GM04503 (cell line): ENCODE data around the gene WLS.
"Not testable (repeated sequence)": the region's sequence is repeated elsewhere in the genome, so short reads cannot be mapped to it uniquely, and the experiment has no call there.

Experiments
- DNase-seq: peaks from one replicate; pipeline ENCODE4 v3.0.0-alpha.2; 2012; ENCODE audit warnings: low read depth

WLS gene

DNA sequence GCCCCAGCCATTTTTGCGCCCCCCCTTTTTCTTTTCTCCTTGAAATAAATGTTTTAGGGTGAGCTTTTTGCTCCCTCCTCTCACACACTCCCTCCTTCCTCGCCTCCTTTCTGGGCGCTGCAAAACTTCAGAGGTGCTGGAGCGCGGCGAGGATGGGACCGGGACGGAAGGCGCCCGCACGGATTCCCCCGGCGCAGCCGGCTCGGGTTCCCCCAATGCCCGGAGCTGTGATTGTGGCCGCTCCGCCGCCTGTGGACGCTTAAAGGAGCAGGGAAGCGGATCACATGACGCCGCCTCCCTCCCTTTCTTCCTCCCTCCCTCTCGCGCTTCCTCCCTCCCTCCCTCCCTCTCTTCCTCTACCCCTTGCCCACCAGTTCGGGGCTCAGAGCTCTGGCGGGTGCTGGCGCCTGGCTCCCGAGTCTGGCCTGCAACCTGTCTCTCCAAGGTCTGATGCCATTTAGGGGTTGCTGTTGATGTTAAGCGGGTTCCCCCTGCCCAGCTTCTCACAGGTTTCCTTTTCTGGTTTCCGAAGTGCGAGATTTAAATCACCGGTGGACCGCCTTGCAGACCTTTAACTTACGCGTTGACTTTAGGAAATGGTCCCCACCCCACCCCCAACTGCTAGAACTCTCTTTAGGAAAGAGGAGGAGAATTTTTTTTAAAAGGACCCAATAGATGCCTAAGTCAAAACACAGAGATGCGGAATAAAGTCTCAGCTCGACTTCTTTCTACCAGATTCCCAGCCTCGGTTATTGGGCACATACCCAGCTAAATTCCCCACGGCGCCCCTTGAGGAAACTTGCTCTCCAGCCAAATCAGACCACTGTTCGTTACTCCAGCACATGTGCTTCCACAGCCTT, at the start of gene WLS:
WLS (minus strand) TSS at position 235 of the 860 bp plus-strand sequence; CDS start at position 11, 224 bp downstream.
- no peak for DNase-seq

DNA sequence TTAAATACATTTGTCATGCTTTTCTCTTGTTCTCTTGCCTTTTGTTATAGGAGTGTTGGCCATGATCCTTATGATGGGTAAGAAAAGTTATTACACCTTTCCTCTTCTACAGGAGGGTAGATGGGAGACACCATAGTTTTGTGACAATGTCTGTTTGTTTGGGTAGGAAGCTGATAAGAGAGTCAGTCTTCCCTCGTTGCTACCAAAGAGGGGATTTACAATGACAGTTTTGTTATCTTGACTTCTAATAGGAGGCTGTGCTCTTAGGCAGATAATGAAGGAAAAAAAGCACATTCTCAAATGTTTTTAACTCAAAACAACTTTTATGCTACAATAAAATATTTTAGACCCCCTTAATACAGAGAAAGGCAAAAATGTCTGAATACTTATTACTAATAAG, 48.0 kb upstream of the WLS start:
- DNase-seq = no peak

- DNase-seq = no peak
Observed at GRCh38 chr1:68279846-68280245, 47.5 kb upstream of the WLS start.

GRCh38 chr1:68278221-68278620, 45.9 kb upstream of the WLS start:
- DNase-seq = no peak

GRCh38 chr1:68276448-68276847, 44.1 kb upstream of the WLS start:
- DNase-seq = no peak

- no peak for DNase-seq
Observed at GRCh38 chr1:68273530-68273929, 41.2 kb upstream of the WLS start.

GRCh38 chr1:68271596-68271995, 39.3 kb upstream of the WLS start:
- DNase-seq = no peak

DNA sequence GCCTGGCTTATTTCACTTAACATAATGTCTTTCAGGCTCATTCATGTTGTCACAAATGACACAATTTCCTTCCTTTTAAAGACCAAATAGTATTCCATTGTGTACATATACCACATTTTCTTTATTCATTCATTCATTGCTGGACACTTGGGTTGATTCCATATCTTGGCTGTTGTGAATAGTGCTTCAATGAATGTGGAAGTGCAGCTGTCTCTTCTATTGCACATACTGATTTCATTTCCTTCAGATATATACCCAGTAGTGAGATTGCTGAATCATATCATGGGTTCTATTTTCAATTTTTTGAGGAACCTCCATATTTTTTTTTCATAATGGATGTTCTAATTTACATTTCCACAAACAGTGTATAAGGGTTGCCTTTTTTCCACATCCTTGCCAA, 38.6 kb upstream of the WLS start:
- DNase-seq = no peak

- DNase-seq = no peak
Observed at GRCh38 chr1:68269637-68270430, 37.5 kb upstream of the WLS start.

GRCh38 chr1:68268896-68269483, 36.7 kb upstream of the WLS start:
- DNase-seq = no peak

GRCh38 chr1:68256824-68257223, 24.5 kb upstream of the WLS start:
- DNase-seq = not testable (repeated sequence)

DNA sequence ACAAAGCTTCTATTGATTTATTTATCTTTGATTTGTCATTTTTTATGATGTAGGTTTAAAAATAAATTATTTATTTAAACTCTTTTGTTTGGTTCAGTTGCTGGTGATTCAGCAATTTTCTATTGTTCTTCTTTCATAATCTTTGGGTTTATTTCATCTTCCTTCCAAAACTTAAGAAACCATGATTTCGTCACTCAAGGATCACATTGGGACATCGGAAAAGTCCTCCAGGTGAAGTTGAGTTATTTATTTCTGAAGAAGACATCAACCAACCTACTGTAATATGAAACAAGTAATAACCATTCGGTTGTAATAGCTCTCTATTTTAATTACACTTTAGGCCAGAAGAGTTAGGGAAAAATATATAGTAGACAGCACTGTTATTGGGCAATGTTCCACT, 23.0 kb upstream of the WLS start:
- DNase-seq = no peak

DNA sequence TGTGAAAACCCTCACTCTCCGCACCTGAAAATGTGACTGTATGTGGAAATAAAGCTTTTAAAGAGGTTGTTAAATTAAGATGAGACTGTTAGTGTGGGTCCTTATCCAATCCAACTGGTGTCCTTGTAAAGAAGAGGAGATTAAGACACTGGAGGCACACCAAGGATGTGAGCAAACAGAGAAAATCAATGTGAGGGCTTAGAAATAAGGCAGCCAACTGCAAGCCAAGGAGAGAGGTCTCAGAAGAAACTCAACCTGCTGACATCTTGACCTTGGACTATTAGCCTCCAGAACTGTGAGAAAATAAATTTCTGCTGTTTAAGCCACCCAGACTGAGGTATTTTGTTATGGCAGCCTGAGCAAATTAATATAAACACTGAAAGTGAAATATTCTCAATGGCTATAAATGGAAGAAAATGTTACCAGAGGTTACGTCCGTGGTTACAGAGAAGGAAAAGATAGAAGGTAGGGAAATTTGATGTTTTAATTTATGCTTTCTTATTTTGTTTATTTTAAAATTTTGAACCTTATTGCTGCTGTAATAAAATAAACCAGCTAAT, 22.4 kb upstream of the WLS start:
- DNase-seq = no peak

DNA sequence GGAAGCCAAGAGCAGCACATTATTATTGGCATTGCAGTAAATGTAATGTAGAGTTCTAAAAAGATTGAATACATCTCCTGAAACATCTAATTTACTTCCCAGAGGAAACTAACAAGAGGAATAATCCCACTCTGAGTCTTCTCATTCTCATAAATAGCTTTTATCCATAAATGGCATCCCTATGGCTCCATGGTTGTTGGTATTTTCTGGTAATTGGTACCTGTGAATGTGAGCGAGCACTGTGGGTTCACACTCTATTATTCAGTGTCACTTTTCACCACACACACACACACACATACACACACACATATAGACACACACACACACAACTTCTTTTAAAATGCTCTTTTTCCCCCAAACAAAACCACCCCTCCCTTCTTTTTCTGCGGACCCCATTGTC, 4.7 kb upstream of the WLS start:
- no peak for DNase-seq

GRCh38 chr1:68234094-68234493, 1.8 kb upstream of the WLS start:
- DNase-seq = no peak

DNA sequence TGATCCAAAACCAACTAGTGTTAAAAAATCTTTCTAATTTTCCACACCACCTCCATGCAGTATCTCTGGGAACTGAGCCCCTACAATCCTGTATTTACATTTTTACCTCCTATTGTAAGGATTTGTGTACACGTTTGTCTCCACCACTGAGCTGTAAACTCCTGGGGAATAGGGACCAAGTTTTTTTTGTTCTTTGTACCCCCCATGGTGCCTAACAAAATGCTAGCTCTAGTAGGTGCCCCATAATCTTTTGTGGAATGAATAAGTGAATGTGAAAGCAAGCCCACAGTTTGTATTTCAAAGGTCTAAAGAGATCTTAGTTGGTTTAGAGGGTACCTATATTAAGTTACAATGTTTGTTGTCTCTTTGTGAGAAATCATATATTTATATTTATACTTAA, 879 bp upstream of the WLS start:
- DNase-seq = no peak

GRCh38 chr1:68231627-68232288, 565 bp downstream of the WLS start:
- no peak for DNase-seq

- DNase-seq = no peak
Observed at GRCh38 chr1:68230901-68231626, 1.3 kb downstream of the WLS start.

DNA sequence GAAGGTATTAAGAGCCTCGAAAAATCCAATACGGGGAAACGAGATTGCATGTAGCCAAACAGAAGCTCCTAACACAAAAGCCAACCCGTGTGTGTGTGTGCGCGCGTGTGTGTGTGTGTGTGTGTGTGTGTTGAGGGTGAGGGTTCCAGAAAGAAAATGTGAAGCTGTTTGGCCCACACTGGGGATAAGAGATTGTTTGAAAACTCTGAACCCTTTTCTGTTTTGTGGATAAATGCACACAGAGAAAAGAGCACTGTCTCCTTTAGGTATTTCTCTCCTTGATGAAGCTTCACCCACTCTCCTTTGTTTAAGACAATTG, 1.9 kb downstream of the WLS start:
- no peak for DNase-seq

DNA sequence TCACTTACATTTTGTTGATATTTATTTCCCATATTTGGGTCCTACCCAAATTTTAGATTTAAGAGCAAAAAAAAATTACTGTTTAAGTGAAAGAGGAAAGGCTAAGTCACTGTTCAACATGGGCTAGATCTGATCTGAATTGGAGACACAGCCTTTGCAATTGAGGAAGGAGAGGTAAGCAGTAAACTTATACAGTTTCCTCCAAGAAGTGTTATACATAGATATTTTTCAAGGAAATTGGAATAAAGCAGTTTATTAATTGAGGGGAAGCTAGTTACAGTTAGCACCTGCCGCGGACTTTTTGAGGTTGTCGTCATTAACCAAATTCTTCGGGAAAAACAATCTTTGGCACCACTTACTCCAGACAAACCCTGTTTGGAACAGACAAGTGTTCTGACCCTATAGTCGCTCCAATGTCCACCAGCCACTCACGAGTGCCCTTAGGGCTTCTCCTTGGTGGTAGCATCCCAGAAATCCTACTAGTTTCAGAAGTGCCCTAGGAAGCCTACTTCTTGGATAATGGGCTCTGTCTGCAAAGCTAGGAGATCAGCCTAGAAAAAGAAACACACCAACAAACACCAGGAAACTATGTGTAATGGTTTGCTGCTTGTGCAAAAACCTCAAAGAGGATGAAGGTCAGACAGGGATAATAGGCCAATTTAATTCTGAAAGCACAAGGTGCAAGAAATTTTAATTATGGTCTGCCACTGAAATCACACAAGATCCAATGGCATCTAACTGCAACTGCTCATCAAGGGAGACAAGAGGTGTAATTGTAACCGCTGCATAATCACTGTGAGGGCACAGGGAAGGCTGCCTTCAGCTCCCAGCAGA, 2.5 kb downstream of the WLS start:
- no peak for DNase-seq

- no peak for DNase-seq
Observed at GRCh38 chr1:68228851-68229250, 3.5 kb downstream of the WLS start.
